ENCODE measurements around the gene CHST1. TPM values are rescaled to one million over a fixed set of nuclear protein-coding genes. Genes with fewer than 3 reads are reported as not detected.

The CHST1 gene
- total RNA-seq, 1 experiment from 2014 or later: not detected

- intact Hi-C loops (cut with micrococcal nuclease; ENCODE audit: unreplicated experiment): no loop called here
- no peak for TF ChIP-seq CTCF (IDR thresholded peaks at IDR 0.05; ENCODE audit: insufficient read depth in 1 of 2, low read depth in 1 of 2, low read length in 1 of 2, severe bottlenecking in 1 of 2, unreplicated experiment in 1 of 2)
- no peak for DNase-seq
- Mint-ChIP-seq H3K4me3 (ENCODE audit: unreplicated experiment) (no peak overlapping the region), H3K27ac (ENCODE audit: unreplicated experiment) (no peak overlapping the region), H3K9me3 (ENCODE audit: unreplicated experiment) (peaks cover 11% of the 10 kb centered on the region), H3K36me3 (ENCODE audit: insufficient read depth, unreplicated experiment) (no peaks in the 10 kb centered on the region), H3K4me1 (ENCODE audit: low read depth, unreplicated experiment) (no peaks in the 10 kb centered on the region), H3K27me3 (ENCODE audit: insufficient read depth, unreplicated experiment) (peaks cover 12% of the 10 kb centered on the region)
- Histone ChIP-seq H3K9me3 (peaks cover 13% of the 10 kb centered on the region), H3K4me1 (no peaks in the 10 kb centered on the region), H3K36me3 (ENCODE audit: control insufficient read depth, insufficient read depth, low read length) (no peaks in the 10 kb centered on the region), H3K4me3 (ENCODE audit: low read depth, low read length) (no peak overlapping the region), H3K27me3 (replicated peaks; ENCODE audit: control insufficient read depth, insufficient read depth, low read length) (no peaks in the 10 kb centered on the region; the same call in 1 of the 2 replicates)
- no TSS peak for BruUV-seq (replicated peaks)
- POLR2A ChIA-PET: no interaction called here
- CTCF ChIA-PET: no interaction called here
Measured at GRCh38 chr11:45622861-45623260, 42.6 kb downstream of the CHST1 start.

- CTCF ChIA-PET: no interaction called here
Measured at GRCh38 chr11:45622283-45622682, 43.1 kb downstream of the CHST1 start.

GRCh38 chr11:45621588-45621987 lies 43.8 kb downstream of the CHST1 start:
- Mint-ChIP-seq H3K9me3 (ENCODE audit: unreplicated experiment) (peaks cover 11% of the 10 kb centered on the region), H3K36me3 (ENCODE audit: insufficient read depth, unreplicated experiment) (no peaks in the 10 kb centered on the region), H3K27ac (ENCODE audit: unreplicated experiment) (no peak overlapping the region), H3K27me3 (ENCODE audit: insufficient read depth, unreplicated experiment) (peaks cover 16% of the 10 kb centered on the region), H3K4me1 (ENCODE audit: low read depth, unreplicated experiment) (no peaks in the 10 kb centered on the region), H3K4me3 (ENCODE audit: unreplicated experiment) (no peak overlapping the region)
- TF ChIP-seq CTCF (IDR thresholded peaks at IDR 0.05; ENCODE audit: insufficient read depth in 1 of 2, low read depth in 1 of 2, low read length in 1 of 2, severe bottlenecking in 1 of 2, unreplicated experiment in 1 of 2): no peak
- POLR2A ChIA-PET: no interaction called here
- Histone ChIP-seq H3K36me3 (ENCODE audit: control insufficient read depth, insufficient read depth, low read length) (no peaks in the 10 kb centered on the region), H3K4me3 (ENCODE audit: low read depth, low read length) (no peak overlapping the region), H3K27me3 (replicated peaks; ENCODE audit: control insufficient read depth, insufficient read depth, low read length) (no peaks in the 10 kb centered on the region), H3K4me1 (no peaks in the 10 kb centered on the region), H3K9me3 (peaks cover 13% of the 10 kb centered on the region)
- BruUV-seq (replicated peaks): no TSS peak
- intact Hi-C loops (cut with micrococcal nuclease; ENCODE audit: unreplicated experiment): no loop called here
- no peak for DNase-seq
- CTCF ChIA-PET: no interaction called here

More at GRCh38 chr11:45622283-45622682, 43.1 kb downstream of the CHST1 start:
- peaks cover 11% of the 10 kb centered on the region for H3K9me3 Mint-ChIP-seq (ENCODE audit: unreplicated experiment)
- H3K36me3 ChIP-seq (ENCODE audit: control insufficient read depth, insufficient read depth, low read length): no peaks in the 10 kb centered on the region
- H3K4me3 ChIP-seq (ENCODE audit: low read depth, low read length): no peak overlapping the region
- intact Hi-C loops (cut with micrococcal nuclease; ENCODE audit: unreplicated experiment): no loop called here
- H3K27ac Mint-ChIP-seq (ENCODE audit: unreplicated experiment): no peak overlapping the region
- no peaks in the 10 kb centered on the region for H3K4me1 Mint-ChIP-seq (ENCODE audit: low read depth, unreplicated experiment)
- no peaks in the 10 kb centered on the region for H3K27me3 ChIP-seq (replicated peaks; ENCODE audit: control insufficient read depth, insufficient read depth, low read length)
- no peak for TF ChIP-seq CTCF (IDR thresholded peaks at IDR 0.05; ENCODE audit: insufficient read depth in 1 of 2, low read depth in 1 of 2, low read length in 1 of 2, severe bottlenecking in 1 of 2, unreplicated experiment in 1 of 2)
- peaks cover 13% of the 10 kb centered on the region for H3K9me3 ChIP-seq
- POLR2A ChIA-PET: no interaction called here
- no peak for DNase-seq
- BruUV-seq (replicated peaks): no TSS peak
- H3K4me3 Mint-ChIP-seq (ENCODE audit: unreplicated experiment): no peak overlapping the region
- no peaks in the 10 kb centered on the region for H3K36me3 Mint-ChIP-seq (ENCODE audit: insufficient read depth, unreplicated experiment)
- H3K27me3 Mint-ChIP-seq (ENCODE audit: insufficient read depth, unreplicated experiment): peaks cover 16% of the 10 kb centered on the region
- no peaks in the 10 kb centered on the region for H3K4me1 ChIP-seq

Data from Caco-2 (cell line).